Keratinocyte (primary cell): ENCODE results near the gene SPATA6L.

Source experiments
- CTCF ChIP-seq, 3 experiments: IDR thresholded peaks in 1 of 3; conservative IDR thresholded peaks in 1 of 3; optimal IDR thresholded peaks in 1 of 3; 2 replicates in 2 of 3; 3 replicates in 1 of 3; pipeline versions ENCODE3 to v1.5.1; 2011; ENCODE audit warnings: low read length in 3 of 3, mild to moderate bottlenecking in 3 of 3, moderate library complexity in 2 of 3, control low read depth in 1 of 3, inconsistent platforms in 1 of 3; ENCODE audit not compliant: insufficient read depth in 2 of 3; ENCODE audit errors: extremely low read depth in 1 of 3
- EZH2 ChIP-seq: IDR thresholded peaks from one replicate; pipeline ENCODE4 v1.6.1; 2012; ENCODE audit warnings: inconsistent platforms, mild to moderate bottlenecking, low read length, moderate library complexity

GRCh38 chr9:4654538-4654937 is 11.7 kb downstream of the SPATA6L start:
- TF ChIP-seq CTCF (optimal IDR thresholded peaks at IDR 0.05 in 1 of 3, IDR thresholded peaks at IDR 0.05 in 1 of 3, conservative IDR thresholded peaks at IDR 0.05 in 1 of 3; ENCODE audit: extremely low read depth in 1 of 3, insufficient read depth in 2 of 3, low read length in 3 of 3) (no peak), EZH2 (no peak)
